ENCODE data around the gene SPACA5B. TPM values are rescaled to one million over a fixed set of nuclear protein-coding genes. Genes with fewer than 3 reads are reported as not detected.
"Not testable (repeated sequence)": the region's sequence is repeated elsewhere in the genome, so short reads cannot be mapped to it uniquely, and the experiment has no call there.

Gene SPACA5B
- polyA plus RNA-seq, 1 donor (not counting 4 experiments of a cell fraction or from before 2014, with no cell fraction given), result not detected

DNA sequence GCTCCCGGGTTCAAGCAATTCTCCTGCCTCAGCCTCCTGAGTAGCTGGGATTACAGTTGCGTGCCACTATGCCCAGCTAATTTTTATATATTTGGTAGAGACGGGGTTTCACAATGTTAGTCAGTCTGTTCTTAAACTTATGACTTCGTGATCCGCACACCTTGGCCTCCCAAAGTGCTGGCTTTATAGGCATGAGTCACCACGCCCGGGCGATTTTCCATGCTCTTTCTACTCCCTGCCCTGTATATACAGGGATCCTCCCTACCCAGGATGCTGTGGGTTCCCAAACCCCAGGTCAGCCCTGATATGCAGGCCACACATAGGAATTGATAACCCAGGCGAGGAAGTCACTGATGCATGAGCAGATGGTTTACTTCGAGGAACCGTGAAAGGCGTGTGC, 34.8 kb downstream of the SPACA5B start:
- no peaks in the 10 kb centered on the region for H3K27me3 ChIP-seq (ENCODE audit: control insufficient read depth, extremely low read depth, insufficient read depth, low read length)
- H3K27ac ChIP-seq (ENCODE audit: control insufficient read depth, insufficient read depth, low read length), result no peak overlapping the region
- H3K4me2 ChIP-seq (ENCODE audit: control insufficient read depth, extremely low read depth, insufficient read depth, low read depth, low read length), result no peak overlapping the region
- no peaks in the 10 kb centered on the region for H4K20me1 ChIP-seq (ENCODE audit: control insufficient read depth, extremely low read depth, insufficient read depth, low read length)
- TF ChIP-seq EZH2 (IDR thresholded peaks at IDR 0.05; ENCODE audit: low read length), result no peak
- TF ChIP-seq, protein P1, sequence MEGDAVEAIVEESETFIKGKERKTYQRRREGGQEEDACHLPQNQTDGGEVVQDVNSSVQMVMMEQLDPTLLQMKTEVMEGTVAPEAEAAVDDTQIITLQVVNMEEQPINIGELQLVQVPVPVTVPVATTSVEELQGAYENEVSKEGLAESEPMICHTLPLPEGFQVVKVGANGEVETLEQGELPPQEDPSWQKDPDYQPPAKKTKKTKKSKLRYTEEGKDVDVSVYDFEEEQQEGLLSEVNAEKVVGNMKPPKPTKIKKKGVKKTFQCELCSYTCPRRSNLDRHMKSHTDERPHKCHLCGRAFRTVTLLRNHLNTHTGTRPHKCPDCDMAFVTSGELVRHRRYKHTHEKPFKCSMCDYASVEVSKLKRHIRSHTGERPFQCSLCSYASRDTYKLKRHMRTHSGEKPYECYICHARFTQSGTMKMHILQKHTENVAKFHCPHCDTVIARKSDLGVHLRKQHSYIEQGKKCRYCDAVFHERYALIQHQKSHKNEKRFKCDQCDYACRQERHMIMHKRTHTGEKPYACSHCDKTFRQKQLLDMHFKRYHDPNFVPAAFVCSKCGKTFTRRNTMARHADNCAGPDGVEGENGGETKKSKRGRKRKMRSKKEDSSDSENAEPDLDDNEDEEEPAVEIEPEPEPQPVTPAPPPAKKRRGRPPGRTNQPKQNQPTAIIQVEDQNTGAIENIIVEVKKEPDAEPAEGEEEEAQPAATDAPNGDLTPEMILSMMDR (optimal IDR thresholded peaks at IDR 0.05 in 1 of 3, IDR thresholded peaks at IDR 0.05 in 1 of 3, conservative IDR thresholded peaks at IDR 0.05 in 1 of 3; ENCODE audit: extremely low read depth in 1 of 3, insufficient read depth in 2 of 3, low read length in 3 of 3), result no peak
- no peak overlapping the region for H2AFZ ChIP-seq (ENCODE audit: control insufficient read depth, low read length)
- H3K9ac ChIP-seq (ENCODE audit: control insufficient read depth, extremely low read depth, insufficient read depth, low read length), result no peak overlapping the region
- no peak for DNase-seq (ENCODE audit: low read depth, low spot score)
- no peak overlapping the region for H3K4me3 ChIP-seq (ENCODE audit: control insufficient read depth in 2 of 3, extremely low read depth in 1 of 3, insufficient read depth in 2 of 3, low read depth in 1 of 3, low read length in 3 of 3)
- no peaks in the 10 kb centered on the region for H3K36me3 ChIP-seq (ENCODE audit: control insufficient read depth in 2 of 2, extremely low read depth in 1 of 2, insufficient read depth in 2 of 2, low read length in 2 of 2)
- H3K4me1 ChIP-seq (ENCODE audit: control insufficient read depth, extremely low read depth, insufficient read depth, low read length), result no peaks in the 10 kb centered on the region
- no peaks in the 10 kb centered on the region for H3K79me2 ChIP-seq (ENCODE audit: control insufficient read depth, insufficient read depth, low read length)
- dilution Hi-C loops (cut with MboI; ENCODE audit: extremely low pct_ligation_motif_present, low sequenced_read_pairs), result no loop called here
- H3K9me3 ChIP-seq (ENCODE audit: control insufficient read depth, low read depth, low read length), result no peaks in the 10 kb centered on the region
- FAIRE-seq, result no peak
- H3K9me1 ChIP-seq (ENCODE audit: control insufficient read depth, extremely low read depth, insufficient read depth, low read length), result no peaks in the 10 kb centered on the region

GRCh38 chrX:48166322-48166721, 35.9 kb downstream of the SPACA5B start:
- H2AFZ ChIP-seq (ENCODE audit: control insufficient read depth, low read length); H3K9ac ChIP-seq (ENCODE audit: control insufficient read depth, extremely low read depth, insufficient read depth, low read length); FAIRE-seq; H3K4me2 ChIP-seq (ENCODE audit: control insufficient read depth, extremely low read depth, insufficient read depth, low read depth, low read length); H4K20me1 ChIP-seq (ENCODE audit: control insufficient read depth, extremely low read depth, insufficient read depth, low read length); DNase-seq (ENCODE audit: low read depth, low spot score); H3K27ac ChIP-seq (ENCODE audit: control insufficient read depth, insufficient read depth, low read length); H3K4me3 ChIP-seq (ENCODE audit: control insufficient read depth in 2 of 3, extremely low read depth in 1 of 3, insufficient read depth in 2 of 3, low read depth in 1 of 3, low read length in 3 of 3); H3K9me1 ChIP-seq (ENCODE audit: control insufficient read depth, extremely low read depth, insufficient read depth, low read length); H3K4me1 ChIP-seq (ENCODE audit: control insufficient read depth, extremely low read depth, insufficient read depth, low read length); H3K27me3 ChIP-seq (ENCODE audit: control insufficient read depth, extremely low read depth, insufficient read depth, low read length); H3K36me3 ChIP-seq (ENCODE audit: control insufficient read depth in 2 of 2, extremely low read depth in 1 of 2, insufficient read depth in 2 of 2, low read length in 2 of 2); dilution Hi-C loops (cut with MboI; ENCODE audit: extremely low pct_ligation_motif_present, low sequenced_read_pairs); H3K79me2 ChIP-seq (ENCODE audit: control insufficient read depth, insufficient read depth, low read length); H3K9me3 ChIP-seq (ENCODE audit: control insufficient read depth, low read depth, low read length): not testable (repeated sequence)

GRCh38 chrX:48179691-48180090, 49.3 kb downstream of the SPACA5B start:
- Histone ChIP-seq H3K9me1 (ENCODE audit: control insufficient read depth, extremely low read depth, insufficient read depth, low read length) (no peaks in the 10 kb centered on the region), H3K4me2 (ENCODE audit: control insufficient read depth, extremely low read depth, insufficient read depth, low read depth, low read length) (peak overlapping the region; percentile 56), H3K4me3 (ENCODE audit: control insufficient read depth in 2 of 3, extremely low read depth in 1 of 3, insufficient read depth in 2 of 3, low read depth in 1 of 3, low read length in 3 of 3) (no peak overlapping the region), H2AFZ (ENCODE audit: control insufficient read depth, low read length) (peak overlapping the region; percentile 36), H4K20me1 (ENCODE audit: control insufficient read depth, extremely low read depth, insufficient read depth, low read length) (no peaks in the 10 kb centered on the region), H3K79me2 (ENCODE audit: control insufficient read depth, insufficient read depth, low read length) (no peaks in the 10 kb centered on the region), H3K9me3 (ENCODE audit: control insufficient read depth, low read depth, low read length) (no peaks in the 10 kb centered on the region), H3K4me1 (ENCODE audit: control insufficient read depth, extremely low read depth, insufficient read depth, low read length) (peaks cover 10% of the 10 kb centered on the region), H3K36me3 (ENCODE audit: control insufficient read depth in 2 of 2, extremely low read depth in 1 of 2, insufficient read depth in 2 of 2, low read length in 2 of 2) (no peaks in the 10 kb centered on the region), H3K27ac (ENCODE audit: control insufficient read depth, insufficient read depth, low read length) (peak overlapping the region; percentile 60), H3K9ac (ENCODE audit: control insufficient read depth, extremely low read depth, insufficient read depth, low read length) (no peak overlapping the region), H3K27me3 (ENCODE audit: control insufficient read depth, extremely low read depth, insufficient read depth, low read length) (no peaks in the 10 kb centered on the region)
- no peak for TF ChIP-seq EZH2 (IDR thresholded peaks at IDR 0.05; ENCODE audit: low read length)
- TF ChIP-seq, protein P1 (optimal IDR thresholded peaks at IDR 0.05 in 1 of 3, IDR thresholded peaks at IDR 0.05 in 1 of 3, conservative IDR thresholded peaks at IDR 0.05 in 1 of 3; ENCODE audit: extremely low read depth in 1 of 3, insufficient read depth in 2 of 3, low read length in 3 of 3), result no peak
- DNase-seq (ENCODE audit: low read depth, low spot score) (no peak), FAIRE-seq (no peak)
- dilution Hi-C loops (cut with MboI; ENCODE audit: extremely low pct_ligation_motif_present, low sequenced_read_pairs), result no loop called here
